ENCODE measurements around the gene NINJ1. TPM values are rescaled to one million over a fixed set of nuclear protein-coding genes. Genes with fewer than 3 reads are reported as not detected.

NINJ1 gene
- total and polyA plus RNA-seq, 2 of the 13 experiments (the other 11 are each of a cell fraction or from before 2014, with no cell fraction given), result 81.2 to 92.1 TPM

DNA sequence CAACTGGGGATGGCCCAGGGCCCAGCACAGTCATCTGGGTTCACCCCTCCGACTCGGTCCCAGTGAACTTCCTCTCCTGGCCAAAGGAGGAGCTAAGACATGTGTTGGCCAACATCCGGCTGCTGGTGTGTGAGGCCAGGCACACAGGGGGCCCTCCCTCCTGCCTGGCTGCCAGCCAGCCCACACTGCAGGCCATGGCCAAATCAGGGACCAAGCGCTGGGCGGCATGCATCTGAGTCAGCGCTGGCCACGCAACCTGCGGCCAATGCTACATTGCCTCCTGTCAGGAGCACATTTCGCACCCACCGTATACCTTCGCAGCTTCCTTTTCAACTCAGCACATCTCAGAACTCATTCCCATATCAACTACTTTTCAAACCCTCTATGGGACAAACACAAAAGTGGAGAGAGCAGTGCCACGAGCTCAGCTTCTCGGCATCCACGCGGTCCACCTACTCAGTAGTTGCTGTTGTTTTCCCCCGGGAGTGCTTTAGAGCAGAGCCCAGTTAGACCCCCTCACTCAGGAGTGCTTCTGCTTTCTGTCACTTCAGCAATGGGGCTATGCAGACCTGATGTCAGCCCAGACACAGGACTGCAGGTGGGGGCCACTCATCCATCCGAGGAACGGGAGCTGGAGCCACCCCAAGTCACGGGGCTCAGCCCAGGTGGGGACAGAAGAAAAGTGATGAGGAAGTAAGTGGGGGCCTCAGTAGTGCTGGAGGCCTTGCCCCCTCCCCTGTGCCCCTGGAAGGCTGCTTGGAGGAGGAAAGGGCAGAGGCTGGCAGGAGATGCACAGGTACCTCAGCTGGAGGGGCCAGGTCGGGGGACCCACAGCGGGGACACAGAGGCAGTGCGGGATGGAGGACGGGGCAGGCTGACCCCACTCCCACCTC lies 13.9 kb downstream of the NINJ1 start (continued):
- TF ChIP-seq ZNF224 (CRISPR knock-in tag; IDR thresholded peaks at IDR 0.05) (0 out of 2 replicates have a peak, but pooled peaks have one; percentile 52), ATF1 (CRISPR knock-in tag; IDR thresholded peaks at IDR 0.05) (no peak), SALL1 (CRISPR knock-in tag; IDR thresholded peaks at IDR 0.05) (peak; percentile 95), SP4 (CRISPR knock-in tag; IDR thresholded peaks at IDR 0.05) (peak; percentile 54), ZNF589 (CRISPR knock-in tag; conservative IDR thresholded peaks at IDR 0.05) (no peak), ZNF619 (CRISPR knock-in tag; IDR thresholded peaks at IDR 0.05) (no peak; the same call in 1 of the 2 replicates), DR1 (CRISPR knock-in tag; IDR thresholded peaks at IDR 0.05) (0 out of 2 replicates have a peak, but pooled peaks have one; percentile 48), DNMT3B (CRISPR knock-in tag; conservative IDR thresholded peaks at IDR 0.05) (peak; percentile 83; the same call in 1 of the 2 replicates), BHLHE40 (IDR thresholded peaks at IDR 0.05; ENCODE audit: low read length) (peak; percentile 65), GABPB1 (CRISPR knock-in tag; IDR thresholded peaks at IDR 0.05) (peak; percentile 93), ZNF878 (CRISPR knock-in tag; IDR thresholded peaks at IDR 0.05) (peak; percentile 96), RFX5 (IDR thresholded peaks at IDR 0.05; ENCODE audit: low read depth, low read length) (no peak), GTF3A (CRISPR knock-in tag; conservative IDR thresholded peaks at IDR 0.05) (no peak), MTF2 (CRISPR knock-in tag; IDR thresholded peaks at IDR 0.05; ENCODE audit: borderline replicate concordance) (no peak), TOE1 (CRISPR knock-in tag; IDR thresholded peaks at IDR 0.05) (0 out of 2 replicates have a peak, but pooled peaks have one; percentile 57), ATRX (CRISPR knock-in tag; IDR thresholded peaks at IDR 0.05; ENCODE audit: borderline replicate concordance) (no peak)
- TF ChIP-seq, protein P1, sequence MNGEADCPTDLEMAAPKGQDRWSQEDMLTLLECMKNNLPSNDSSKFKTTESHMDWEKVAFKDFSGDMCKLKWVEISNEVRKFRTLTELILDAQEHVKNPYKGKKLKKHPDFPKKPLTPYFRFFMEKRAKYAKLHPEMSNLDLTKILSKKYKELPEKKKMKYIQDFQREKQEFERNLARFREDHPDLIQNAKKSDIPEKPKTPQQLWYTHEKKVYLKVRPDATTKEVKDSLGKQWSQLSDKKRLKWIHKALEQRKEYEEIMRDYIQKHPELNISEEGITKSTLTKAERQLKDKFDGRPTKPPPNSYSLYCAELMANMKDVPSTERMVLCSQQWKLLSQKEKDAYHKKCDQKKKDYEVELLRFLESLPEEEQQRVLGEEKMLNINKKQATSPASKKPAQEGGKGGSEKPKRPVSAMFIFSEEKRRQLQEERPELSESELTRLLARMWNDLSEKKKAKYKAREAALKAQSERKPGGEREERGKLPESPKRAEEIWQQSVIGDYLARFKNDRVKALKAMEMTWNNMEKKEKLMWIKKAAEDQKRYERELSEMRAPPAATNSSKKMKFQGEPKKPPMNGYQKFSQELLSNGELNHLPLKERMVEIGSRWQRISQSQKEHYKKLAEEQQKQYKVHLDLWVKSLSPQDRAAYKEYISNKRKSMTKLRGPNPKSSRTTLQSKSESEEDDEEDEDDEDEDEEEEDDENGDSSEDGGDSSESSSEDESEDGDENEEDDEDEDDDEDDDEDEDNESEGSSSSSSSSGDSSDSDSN (CRISPR knock-in tag; IDR thresholded peaks at IDR 0.05), result peak; percentile 87
- TF ChIP-seq, protein P2, sequence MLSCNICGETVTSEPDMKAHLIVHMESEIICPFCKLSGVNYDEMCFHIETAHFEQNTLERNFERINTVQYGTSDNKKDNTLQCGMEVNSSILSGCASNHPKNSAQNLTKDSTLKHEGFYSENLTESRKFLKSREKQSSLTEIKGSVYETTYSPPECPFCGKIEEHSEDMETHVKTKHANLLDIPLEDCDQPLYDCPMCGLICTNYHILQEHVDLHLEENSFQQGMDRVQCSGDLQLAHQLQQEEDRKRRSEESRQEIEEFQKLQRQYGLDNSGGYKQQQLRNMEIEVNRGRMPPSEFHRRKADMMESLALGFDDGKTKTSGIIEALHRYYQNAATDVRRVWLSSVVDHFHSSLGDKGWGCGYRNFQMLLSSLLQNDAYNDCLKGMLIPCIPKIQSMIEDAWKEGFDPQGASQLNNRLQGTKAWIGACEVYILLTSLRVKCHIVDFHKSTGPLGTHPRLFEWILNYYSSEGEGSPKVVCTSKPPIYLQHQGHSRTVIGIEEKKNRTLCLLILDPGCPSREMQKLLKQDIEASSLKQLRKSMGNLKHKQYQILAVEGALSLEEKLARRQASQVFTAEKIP (CRISPR knock-in tag; IDR thresholded peaks at IDR 0.05; ENCODE audit: borderline replicate concordance), result no peak
- TF ChIP-seq, protein P3, sequence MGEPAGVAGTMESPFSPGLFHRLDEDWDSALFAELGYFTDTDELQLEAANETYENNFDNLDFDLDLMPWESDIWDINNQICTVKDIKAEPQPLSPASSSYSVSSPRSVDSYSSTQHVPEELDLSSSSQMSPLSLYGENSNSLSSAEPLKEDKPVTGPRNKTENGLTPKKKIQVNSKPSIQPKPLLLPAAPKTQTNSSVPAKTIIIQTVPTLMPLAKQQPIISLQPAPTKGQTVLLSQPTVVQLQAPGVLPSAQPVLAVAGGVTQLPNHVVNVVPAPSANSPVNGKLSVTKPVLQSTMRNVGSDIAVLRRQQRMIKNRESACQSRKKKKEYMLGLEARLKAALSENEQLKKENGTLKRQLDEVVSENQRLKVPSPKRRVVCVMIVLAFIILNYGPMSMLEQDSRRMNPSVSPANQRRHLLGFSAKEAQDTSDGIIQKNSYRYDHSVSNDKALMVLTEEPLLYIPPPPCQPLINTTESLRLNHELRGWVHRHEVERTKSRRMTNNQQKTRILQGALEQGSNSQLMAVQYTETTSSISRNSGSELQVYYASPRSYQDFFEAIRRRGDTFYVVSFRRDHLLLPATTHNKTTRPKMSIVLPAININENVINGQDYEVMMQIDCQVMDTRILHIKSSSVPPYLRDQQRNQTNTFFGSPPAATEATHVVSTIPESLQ (CRISPR knock-in tag; conservative IDR thresholded peaks at IDR 0.05), result no peak
- TF ChIP-seq, protein P4, sequence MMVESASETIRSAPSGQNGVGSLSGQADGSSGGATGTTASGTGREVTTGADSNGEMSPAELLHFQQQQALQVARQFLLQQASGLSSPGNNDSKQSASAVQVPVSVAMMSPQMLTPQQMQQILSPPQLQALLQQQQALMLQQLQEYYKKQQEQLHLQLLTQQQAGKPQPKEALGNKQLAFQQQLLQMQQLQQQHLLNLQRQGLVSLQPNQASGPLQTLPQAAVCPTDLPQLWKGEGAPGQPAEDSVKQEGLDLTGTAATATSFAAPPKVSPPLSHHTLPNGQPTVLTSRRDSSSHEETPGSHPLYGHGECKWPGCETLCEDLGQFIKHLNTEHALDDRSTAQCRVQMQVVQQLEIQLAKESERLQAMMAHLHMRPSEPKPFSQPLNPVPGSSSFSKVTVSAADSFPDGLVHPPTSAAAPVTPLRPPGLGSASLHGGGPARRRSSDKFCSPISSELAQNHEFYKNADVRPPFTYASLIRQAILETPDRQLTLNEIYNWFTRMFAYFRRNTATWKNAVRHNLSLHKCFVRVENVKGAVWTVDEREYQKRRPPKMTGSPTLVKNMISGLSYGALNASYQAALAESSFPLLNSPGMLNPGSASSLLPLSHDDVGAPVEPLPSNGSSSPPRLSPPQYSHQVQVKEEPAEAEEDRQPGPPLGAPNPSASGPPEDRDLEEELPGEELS (CRISPR knock-in tag; IDR thresholded peaks at IDR 0.05), result peak; percentile 82
- TF ChIP-seq, protein P5, sequence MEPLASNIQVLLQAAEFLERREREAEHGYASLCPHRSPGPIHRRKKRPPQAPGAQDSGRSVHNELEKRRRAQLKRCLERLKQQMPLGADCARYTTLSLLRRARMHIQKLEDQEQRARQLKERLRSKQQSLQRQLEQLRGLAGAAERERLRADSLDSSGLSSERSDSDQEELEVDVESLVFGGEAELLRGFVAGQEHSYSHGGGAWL (CRISPR knock-in tag; IDR thresholded peaks at IDR 0.05), result peak; percentile 79; the same call in 1 of the 2 replicates
